Esophagus (tissue), 2 donors: ENCODE measurements around the gene NEK4. TPM values are rescaled to one million over a fixed set of nuclear protein-coding genes. Genes with fewer than 3 reads are reported as not detected.
A peak's percentile ranks its signal among the peaks of the same experiment; 100 is the strongest.

Experiments used
- H3K27ac ChIP-seq, 2 donors: one replicate each; pipeline ENCODE4 v1.5.1; 2013; ENCODE audit warnings: low read depth in 2 of 2, mild to moderate bottlenecking in 2 of 2, inconsistent platforms in 1 of 2, low read length in 1 of 2, moderate library complexity in 1 of 2
- H3K27me3 ChIP-seq, 2 donors: one replicate each; pipeline ENCODE4 v1.6.1; 2013; ENCODE audit warnings: low read length in 2 of 2, control low read depth in 1 of 2, mild to moderate bottlenecking in 1 of 2; ENCODE audit not compliant: insufficient read depth in 2 of 2, control insufficient read depth in 1 of 2
- H3K36me3 ChIP-seq, 2 donors: one replicate each; pipeline ENCODE4 v1.6.1; 2013; ENCODE audit warnings: low read length in 1 of 2; ENCODE audit not compliant: control insufficient read depth in 2 of 2, insufficient read depth in 2 of 2
- H3K4me1 ChIP-seq, 2 donors: one replicate each; pipeline ENCODE4 v1.6.1; 2013; ENCODE audit warnings: low read length in 1 of 2; ENCODE audit not compliant: control insufficient read depth in 2 of 2, insufficient read depth in 2 of 2
- H3K4me3 ChIP-seq, 2 donors: one replicate each; pipeline ENCODE4 v1.5.1; 2013; ENCODE audit warnings: low read length in 2 of 2, mild to moderate bottlenecking in 2 of 2, low read depth in 1 of 2, moderate library complexity in 1 of 2
- H3K9me3 ChIP-seq, 2 donors: one replicate each; pipeline ENCODE4 v1.6.1; 2013; ENCODE audit warnings: mild to moderate bottlenecking in 2 of 2, low read depth in 1 of 2, low read length in 1 of 2, moderate library complexity in 1 of 2; ENCODE audit not compliant: control insufficient read depth in 2 of 2, insufficient read depth in 1 of 2
- WGBS, 2 donors: extraction: QIAGEN DNeasy Blood & Tissue Kit; methylation state at CpG; one replicate each; pipeline ENCODE4 v1.1.7; 2013; 5-methylcytosine and 5-hydroxymethylcytosine counted together
- polyA plus RNA-seq, 2 donors: library from polyadenylated mRNA; stranded (reverse); fragments of 200-250 nt; gene quantifications; one replicate each; pipeline ENCODE4 v1.2.3, GENCODE V29; 2013
- donor health status: healthy with polysubstance abuse.
- donor health status: Bipolar disorder and iron deficiency.

The NEK4 gene
- polyA plus RNA-seq, 2 donors = 3.6 to 4.3 TPM

GRCh38 chr3:52705688-52706686 lies 64.8 kb downstream of the NEK4 start, which contains the start of the genes GLT8D1 and SPCS1:
Gene GLT8D1 (minus strand): TSS chr3:52705791. CDS start chr3:52700460, 5,331 bp downstream.
Gene SPCS1 (plus strand): TSS chr3:52706106. CDS start chr3:52706247, 141 bp downstream.
- Histone ChIP-seq H3K27me3 (no peaks in the 10 kb centered on the region), H3K36me3 (no peaks in the 10 kb centered on the region), H3K9me3 (no peaks in the 10 kb centered on the region), H3K4me1 (peaks cover 0 to 7% of the 10 kb centered on the region in 2 donors), H3K27ac (peak within 1 kb of the TSS; percentile 96 to 97), H3K4me3 (peak within 1 kb of the TSS; percentile 94 to 100)
- WGBS, 2 donors = 0% methylated on average over 75 to 94 of the region's 94 CpGs

GRCh38 chr3:52705438-52705687 lies 65.4 kb downstream of the NEK4 start:
- Histone ChIP-seq H3K4me1 (peaks cover 0 to 7% of the 10 kb centered on the region in 2 donors), H3K9me3 (no peaks in the 10 kb centered on the region), H3K27me3 (no peaks in the 10 kb centered on the region), H3K27ac (peak overlapping the region; percentile 94 to 97), H3K4me3 (peak overlapping the region; percentile 94 to 100), H3K36me3 (no peaks in the 10 kb centered on the region)
- 0 to 2% methylated on average over 6 to 25 of the region's 25 CpGs for WGBS, 2 donors

GRCh38 chr3:52704611-52705437 lies 65.9 kb downstream of the NEK4 start:
- H3K4me3 ChIP-seq = peak overlapping the region; percentile 94 to 100
- peak overlapping the region; percentile 94 to 97 for H3K27ac ChIP-seq
- H3K36me3 ChIP-seq = peaks cover 0 to 2% of the 10 kb centered on the region in 2 donors
- 2 to 3% methylated on average over 22 of the region's 22 CpGs for WGBS, 2 donors
- H3K9me3 ChIP-seq = no peaks in the 10 kb centered on the region
- peaks cover 0 to 7% of the 10 kb centered on the region in 2 donors for H3K4me1 ChIP-seq
- H3K27me3 ChIP-seq = no peaks in the 10 kb centered on the region

GRCh38 chr3:52703341-52703740 lies 67.4 kb downstream of the NEK4 start:
- Histone ChIP-seq H3K27me3 (no peaks in the 10 kb centered on the region), H3K36me3 (peaks cover 0 to 3% of the 10 kb centered on the region in 2 donors), H3K4me1 (peaks cover 0 to 7% of the 10 kb centered on the region in 2 donors), H3K4me3 (no peak overlapping the region), H3K27ac (no peak overlapping the region), H3K9me3 (no peaks in the 10 kb centered on the region)
- 88 to 91% methylated on average over 7 of the region's 7 CpGs for WGBS, 2 donors

GRCh38 chr3:52697632-52697965 lies 73.1 kb downstream of the NEK4 start:
- 91 to 92% methylated on average over 4 of the region's 4 CpGs for WGBS, 2 donors
- Histone ChIP-seq H3K36me3 (peaks cover 11 to 25% of the 10 kb centered on the region in 2 donors), H3K9me3 (no peaks in the 10 kb centered on the region), H3K4me3 (no peak overlapping the region), H3K27ac (no peak overlapping the region), H3K4me1 (no peaks in the 10 kb centered on the region), H3K27me3 (no peaks in the 10 kb centered on the region)

- no peak overlapping the region for H3K27ac ChIP-seq
- H3K9me3 ChIP-seq = no peaks in the 10 kb centered on the region
- WGBS, 2 donors = 74 to 80% methylated on average over 2 of the region's 2 CpGs
- no peaks in the 10 kb centered on the region for H3K4me1 ChIP-seq
- H3K27me3 ChIP-seq = no peaks in the 10 kb centered on the region
- no peak overlapping the region for H3K4me3 ChIP-seq
- peaks cover 13 to 25% of the 10 kb centered on the region in 2 donors for H3K36me3 ChIP-seq
Observed at GRCh38 chr3:52696830-52697631, 73.7 kb downstream of the NEK4 start.

- H3K9me3 ChIP-seq = no peaks in the 10 kb centered on the region
- H3K36me3 ChIP-seq = peaks cover 16 to 25% of the 10 kb centered on the region in 2 donors
- H3K4me1 ChIP-seq = no peaks in the 10 kb centered on the region
- H3K27ac ChIP-seq = no peak overlapping the region
- WGBS, 2 donors = 75 to 84% methylated on average over 4 of the region's 4 CpGs
- H3K27me3 ChIP-seq = no peaks in the 10 kb centered on the region
- no peak overlapping the region for H3K4me3 ChIP-seq
Observed at GRCh38 chr3:52695798-52696671, 74.7 kb downstream of the NEK4 start.

- Histone ChIP-seq H3K27me3 (no peaks in the 10 kb centered on the region), H3K27ac (no peak overlapping the region), H3K9me3 (no peaks in the 10 kb centered on the region), H3K4me1 (no peaks in the 10 kb centered on the region), H3K36me3 (peaks cover 17 to 25% of the 10 kb centered on the region in 2 donors), H3K4me3 (no peak overlapping the region)
- 64 to 74% methylated on average over 7 of the region's 7 CpGs for WGBS, 2 donors
Observed at GRCh38 chr3:52694528-52695189, 76.1 kb downstream of the NEK4 start.
